SJCRH30 (cell line): ENCODE data around the gene TCEAL7. TPM values are rescaled to one million over a fixed set of nuclear protein-coding genes. Genes with fewer than 3 reads are reported as not detected.

Source experiments
- total RNA-seq: library from RNA; depleted of rRNA; stranded (reverse); fragments of >200 nt; shearing (Covaris generic); gene quantifications from 2 replicates; pipeline ENCODE4 v1.2.3, GENCODE V29; 2014; rRNA removed

The TCEAL7 gene
- total RNA-seq, 1 experiment from 2014 or later, result 42.9 TPM

Other genes starting within 250 kb of the TCEAL7 start
- gene NXF3, start 237.1 kb upstream of the TCEAL7 start, total RNA-seq, result not detected in 2 replicates
- 34.4 and 36.5 TPM in 2 replicates for gene BEX4, start 115.1 kb upstream of the TCEAL7 start, total RNA-seq
- gene TCEAL8, start 75.1 kb upstream of the TCEAL7 start, total RNA-seq, result 99.4 and 103 TPM in 2 replicates
- not detected in 2 replicates for gene TCEAL5, start 53.5 kb upstream of the TCEAL7 start, total RNA-seq
- gene BEX2, start 19.2 kb upstream of the TCEAL7 start, total RNA-seq, result not detected in 2 replicates
- gene TCEAL9, start 26.3 kb downstream of the TCEAL7 start, total RNA-seq, result 154 and 183 TPM in 2 replicates
- gene BEX3, start 46.3 kb downstream of the TCEAL7 start, total RNA-seq, result 226 and 238 TPM in 2 replicates
- 0.04 TPM in 1 of 2 replicates, not detected in the other for gene RAB40A, start 189.2 kb downstream of the TCEAL7 start, total RNA-seq